HFF-Myc (cell line): ENCODE data around the gene PLAAT4.
A peak's percentile ranks its signal among the peaks of the same experiment; 100 is the strongest.

Source experiments
- DNase-seq: peaks from one replicate; pipeline ENCODE4 v3.0.0-alpha.2; 2011; ENCODE audit warnings: low read depth; ENCODE audit errors: extremely low read depth
- H3K4me3 ChIP-seq: replicated peaks from 2 replicates; pipeline ENCODE4 v1.5.1; 2011; ENCODE audit warnings: low read depth, mild to moderate bottlenecking, control low read depth, low read length
- CTCF ChIP-seq: IDR thresholded peaks from 2 replicates; pipeline ENCODE4 v1.5.1; 2012; ENCODE audit warnings: mild to moderate bottlenecking, low read depth, low read length, control low read depth; ENCODE audit errors: missing control alignments

PLAAT4 gene, protein sequence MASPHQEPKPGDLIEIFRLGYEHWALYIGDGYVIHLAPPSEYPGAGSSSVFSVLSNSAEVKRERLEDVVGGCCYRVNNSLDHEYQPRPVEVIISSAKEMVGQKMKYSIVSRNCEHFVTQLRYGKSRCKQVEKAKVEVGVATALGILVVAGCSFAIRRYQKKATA

DNA sequence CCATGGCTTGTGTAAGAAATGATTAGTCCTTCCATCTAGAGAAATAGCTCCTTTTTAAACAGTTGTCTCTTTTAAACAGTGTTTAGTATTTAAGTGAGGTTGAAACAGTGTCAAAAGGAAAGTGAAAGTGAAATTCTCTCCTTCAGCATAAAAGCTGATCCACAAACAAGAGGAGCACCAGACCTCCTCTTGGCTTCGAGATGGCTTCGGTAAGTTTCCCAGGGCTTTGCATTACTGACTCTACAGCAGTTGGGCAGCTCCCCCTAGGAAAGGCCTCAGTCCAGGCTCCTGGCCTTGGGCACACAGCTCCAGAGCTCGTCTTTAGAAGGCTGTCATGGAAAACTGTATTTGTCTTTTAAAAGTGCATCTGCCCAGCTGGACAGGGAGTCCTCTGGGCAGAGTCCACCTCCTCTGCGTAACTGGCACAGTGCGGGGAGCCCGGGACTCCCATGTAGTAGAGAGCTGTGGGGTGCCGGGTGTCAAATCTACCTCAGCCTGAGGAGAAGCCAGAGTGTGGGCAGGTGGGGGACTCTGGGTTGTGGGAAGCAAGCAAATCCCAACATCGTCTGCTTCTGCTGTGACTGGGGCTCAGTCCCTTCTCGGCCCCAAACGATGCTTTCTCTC is at the start of gene PLAAT4:
Gene PLAAT4 (plus strand): TSS at position 140 of the 624 bp plus-strand sequence. CDS start 61 bp downstream, at position 201.
- no peak for TF ChIP-seq CTCF
- peak within 1 kb of the TSS; percentile 16; the same call in 1 of the 2 replicates for H3K4me3 ChIP-seq
- no peak for DNase-seq

GRCh38 chr11:63488789-63489188 is 47.8 kb upstream of the PLAAT4 start:
- no peak overlapping the region for H3K4me3 ChIP-seq
- no peak for TF ChIP-seq CTCF
- DNase-seq = no peak

GRCh38 chr11:63489879-63490278 is 46.7 kb upstream of the PLAAT4 start:
- no peak overlapping the region for H3K4me3 ChIP-seq
- no peak for TF ChIP-seq CTCF
- DNase-seq = no peak

DNA sequence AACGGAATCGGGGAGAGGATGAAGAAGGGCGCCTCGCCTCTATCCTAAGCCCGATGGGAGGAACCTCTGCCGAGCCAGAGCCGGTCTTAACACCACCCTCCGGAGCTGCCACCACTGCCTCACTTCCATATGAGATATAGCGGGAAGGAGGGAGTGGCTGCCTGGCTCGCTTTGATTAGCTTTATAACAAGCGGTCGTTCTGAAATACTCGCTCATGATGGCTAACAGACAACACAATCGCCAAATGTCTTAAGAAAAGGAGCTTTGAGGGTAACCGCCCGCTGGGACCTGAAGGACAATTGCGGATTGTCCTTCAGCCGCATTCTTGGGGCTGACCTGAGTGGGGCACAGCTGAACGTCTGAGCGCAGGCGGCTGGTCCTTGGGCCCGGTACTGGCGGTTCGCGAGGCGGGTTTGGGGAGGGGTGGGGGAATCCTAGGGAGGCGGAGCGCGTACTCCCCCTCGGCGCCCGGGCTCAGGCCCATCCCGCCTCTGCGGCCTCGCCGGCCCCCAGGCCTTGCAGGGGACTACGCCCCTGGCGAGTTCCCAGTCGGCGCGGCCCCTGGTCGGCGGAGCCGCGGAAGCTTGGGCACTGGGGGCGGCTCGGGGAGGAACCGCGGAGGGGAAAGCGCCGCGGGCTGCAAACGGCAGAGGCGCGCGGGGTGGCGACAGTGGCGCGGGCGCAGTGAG is 45.9 kb upstream of the PLAAT4 start, which contains the start of gene PLAAT5:
Gene PLAAT5 (minus strand): TSS at position 617 of the 689 bp plus-strand sequence. CDS start 133 bp downstream, at position 484.
- DNase-seq = no peak
- no peak for TF ChIP-seq CTCF

DNA sequence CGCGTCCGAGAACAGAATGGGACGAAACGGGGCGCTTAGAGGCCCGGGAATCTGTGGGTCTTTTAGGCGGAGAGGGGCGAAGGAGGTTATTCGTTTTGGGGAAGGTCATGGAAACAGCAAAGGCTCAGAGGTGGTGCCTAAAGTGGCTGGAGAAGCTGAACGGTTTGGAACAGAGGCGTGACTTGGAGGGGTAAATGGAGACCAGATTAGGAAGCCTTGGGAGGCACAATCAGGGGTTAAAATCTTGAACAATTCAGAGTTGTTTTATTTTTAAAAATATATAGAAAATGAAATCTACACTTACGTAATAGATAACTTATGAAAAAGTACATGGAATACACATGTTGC is 45.4 kb upstream of the PLAAT4 start:
- TF ChIP-seq CTCF = no peak
- DNase-seq = no peak
- H3K4me3 ChIP-seq = no peak overlapping the region; the same call in 1 of the 2 replicates

More for the DNA sequence above, 45.9 kb upstream of the PLAAT4 start, which contains the start of gene PLAAT5:
- H3K4me3 ChIP-seq = no peak within 1 kb of the TSS; the same call in 1 of the 2 replicates

DNA sequence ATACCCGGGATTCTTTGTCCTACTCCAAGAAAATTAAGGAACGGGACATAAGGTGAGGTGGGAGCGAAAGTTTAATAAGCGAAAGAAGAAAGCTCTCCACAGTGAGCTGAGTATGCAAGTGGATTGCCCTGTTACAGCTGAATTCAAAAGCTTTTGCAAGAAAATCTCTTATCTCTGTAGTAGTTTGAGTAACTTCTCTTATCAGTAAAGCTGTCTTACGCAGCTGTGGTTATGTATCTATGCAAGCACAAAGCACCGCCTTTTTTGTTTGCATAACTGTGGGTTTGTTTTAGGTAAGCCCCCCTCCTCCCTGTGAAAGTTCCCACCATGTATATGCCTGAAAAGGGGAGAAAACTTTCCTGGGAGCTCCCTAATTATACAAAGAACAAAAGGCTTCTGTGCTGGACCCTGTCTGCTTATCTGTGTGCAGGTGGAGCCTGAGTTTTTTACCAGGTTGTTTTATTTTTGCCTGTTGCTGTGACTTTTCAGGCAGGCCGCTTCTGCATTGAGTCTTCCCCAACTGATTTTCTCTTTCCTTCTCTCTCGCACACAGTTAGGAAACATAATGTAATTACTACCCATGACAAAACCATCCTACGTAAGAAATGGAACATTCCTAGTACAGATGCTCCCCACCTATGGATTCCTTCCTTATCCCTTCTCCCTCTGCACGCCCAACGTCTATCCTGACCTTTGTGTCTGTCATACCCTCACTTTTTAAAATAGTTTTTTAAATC is 44.8 kb upstream of the PLAAT4 start:
- no peak overlapping the region for H3K4me3 ChIP-seq
- no peak for TF ChIP-seq CTCF
- DNase-seq = no peak
